H1 (cell line): ENCODE measurements around the gene KIF3B. TPM values are rescaled to one million over a fixed set of nuclear protein-coding genes. Genes with fewer than 3 reads are reported as not detected.

Source experiments
- CTCF ChIA-PET: fragments of 300-600 bp; sonication (Branson Sonifier 250); formaldehyde crosslinking; loops from one replicate; lab custom pipeline; 2021; ENCODE audit not compliant: partially characterized antibody; lab: Charles Lee
- POLR2A ChIA-PET: fragments of 300-600 bp; sonication (Branson Sonifier 250); formaldehyde crosslinking; loops from one replicate; lab custom pipeline; 2021; ENCODE audit warnings: inconsistent platforms; ENCODE audit not compliant: partially characterized antibody; lab: Charles Lee
- DNase-seq, 2 experiments: peaks; one replicate each; pipeline versions ENCODE4 v3.0.0 to v3.0.0-alpha.2; 2010 to 2022; ENCODE audit warnings: low spot score in 2 of 2, low read depth in 1 of 2, mixed read lengths in 1 of 2
- FAIRE-seq: peaks from 2 replicates; lab custom pipeline; 2011; peaks lifted over from hg19 to GRCh38; lab: Jason Lieb, UNC
- H2AFZ ChIP-seq: 2 replicates; pipeline ENCODE4 v1.8.1; 2012; ENCODE audit warnings: low read length, inconsistent platforms
- H2AK5ac ChIP-seq: 2 replicates; pipeline ENCODE4 v1.6.1; 2013; ENCODE audit warnings: low read depth, low read length
- H2BK120ac ChIP-seq: replicated peaks from 2 replicates; pipeline ENCODE3; 2013; ENCODE audit warnings: low read depth, low read length, inconsistent platforms
- H2BK12ac ChIP-seq: 2 replicates; pipeline ENCODE4 v1.6.1; 2013; ENCODE audit warnings: low read depth, low read length
- H2BK15ac ChIP-seq: 2 replicates; pipeline ENCODE4 v1.6.1; 2013; ENCODE audit warnings: low read length
- H2BK20ac ChIP-seq: 2 replicates; pipeline ENCODE4 v1.6.1; 2013; ENCODE audit warnings: low read length
- H2BK5ac ChIP-seq: 2 replicates; pipeline ENCODE4 v1.6.1; 2013; ENCODE audit warnings: low read depth, low read length
- H3K14ac ChIP-seq: 2 replicates; pipeline ENCODE4 v1.6.1; 2013; ENCODE audit warnings: inconsistent platforms; ENCODE audit not compliant: insufficient read length
- H3K18ac ChIP-seq: 2 replicates; pipeline ENCODE4 v1.6.1; 2013; ENCODE audit warnings: low read length; ENCODE audit errors: extremely low read depth
- H3K23ac ChIP-seq: 2 replicates; pipeline ENCODE4 v1.6.1; 2013; ENCODE audit warnings: inconsistent platforms; ENCODE audit not compliant: insufficient read length
- H3K23me2 ChIP-seq: 2 replicates; pipeline ENCODE4 v1.6.1; 2013; ENCODE audit warnings: low read depth, low read length
- H3K27ac ChIP-seq: 2 replicates; pipeline ENCODE4 v1.6.1; 2011; ENCODE audit warnings: low read depth, low read length, inconsistent platforms
- H3K27me3 ChIP-seq, 4 experiments: replicated peaks in 1 of 4; 1 replicate in 1 of 4; 2 replicates in 3 of 4; pipeline versions ENCODE4 v1.6.1 to v1.8.1; 2011 to 2013; ENCODE audit warnings: low read length in 3 of 4, mild to moderate bottlenecking in 3 of 4, inconsistent platforms in 2 of 4, mixed read lengths in 2 of 4, moderate library complexity in 1 of 4; ENCODE audit not compliant: control insufficient read depth in 3 of 4, insufficient read depth in 3 of 4; ENCODE audit errors: extremely low read depth in 1 of 4
- H3K36me3 ChIP-seq, 4 experiments: 2 replicates each; pipeline versions ENCODE4 v1.6.1 to v1.8.1; 2011 to 2013; ENCODE audit warnings: mild to moderate bottlenecking in 4 of 4, low read length in 3 of 4, moderate library complexity in 2 of 4, control low read depth in 1 of 4, inconsistent platforms in 1 of 4; ENCODE audit not compliant: insufficient read depth in 4 of 4, control insufficient read depth in 2 of 4
- H3K4ac ChIP-seq: replicated peaks from 2 replicates; pipeline ENCODE3; 2013; ENCODE audit warnings: low read length, low read depth, mixed read lengths, inconsistent platforms; ENCODE audit not compliant: insufficient read length
- H3K4me1 ChIP-seq, 4 experiments: replicated peaks in 1 of 4; 1 replicate in 1 of 4; 2 replicates in 3 of 4; pipeline versions ENCODE4 v1.6.1 to v1.8.1; 2011 to 2013; ENCODE audit warnings: low read length in 3 of 4, inconsistent platforms in 2 of 4, mixed read lengths in 1 of 4; ENCODE audit not compliant: insufficient read depth in 4 of 4, control insufficient read depth in 3 of 4
- H3K4me2 ChIP-seq, 2 experiments: 2 replicates each; pipeline versions ENCODE4 v1.6.1 to v1.8.1; 2011 to 2013; ENCODE audit warnings: low read depth in 2 of 2, low read length in 2 of 2, control low read depth in 1 of 2, inconsistent platforms in 1 of 2, mild to moderate bottlenecking in 1 of 2; ENCODE audit not compliant: insufficient read depth in 1 of 2
- H3K4me3 ChIP-seq, 4 experiments: fragments of 200-600, 300-600 bp in 1 of 4; sonication (generic), shearing (Covaris generic), sonication (Bioruptor Twin) in 1 of 4; 2 replicates each; pipeline versions ENCODE4 v1.5.1 to v1.8.1; 2011 to 2016; ENCODE audit warnings: low read length in 4 of 4, low read depth in 3 of 4, control low read depth in 2 of 4, inconsistent platforms in 2 of 4, mild to moderate bottlenecking in 2 of 4, mixed read lengths in 1 of 4, moderate library complexity in 1 of 4; ENCODE audit not compliant: insufficient read depth in 2 of 4; ENCODE audit errors: extremely low read depth in 1 of 4
- H3K56ac ChIP-seq: replicated peaks from 2 replicates; pipeline ENCODE3; 2013; ENCODE audit warnings: low read depth, mild to moderate bottlenecking, mixed read lengths, low read length, inconsistent platforms; ENCODE audit not compliant: insufficient read length
- H3K79me1 ChIP-seq: 2 replicates; pipeline ENCODE4 v1.6.1; 2013; ENCODE audit warnings: low read depth, low read length, control low read depth
- H3K79me2 ChIP-seq, 2 experiments: 2 replicates each; pipeline versions ENCODE4 v1.6.1 to v1.8.1; 2012 to 2013; ENCODE audit warnings: low read length in 2 of 2, mild to moderate bottlenecking in 2 of 2, inconsistent platforms in 1 of 2; ENCODE audit not compliant: insufficient read depth in 2 of 2, control insufficient read depth in 1 of 2
- H3K9ac ChIP-seq, 4 experiments: replicated peaks in 1 of 4; 1 replicate in 1 of 4; 2 replicates in 3 of 4; pipeline versions ENCODE4 v1.6.1 to v1.8.1; 2011 to 2013; ENCODE audit warnings: low read depth in 3 of 4, low read length in 3 of 4, control low read depth in 2 of 4, mild to moderate bottlenecking in 2 of 4, moderate library complexity in 2 of 4, inconsistent platforms in 1 of 4; ENCODE audit errors: extremely low read depth in 1 of 4
- H3K9me3 ChIP-seq, 2 experiments: 2 replicates each; pipeline versions ENCODE4 v1.6.1 to v1.8.1; 2012 to 2013; ENCODE audit warnings: mild to moderate bottlenecking in 2 of 2, moderate library complexity in 2 of 2, control low read depth in 1 of 2, inconsistent platforms in 1 of 2, low read depth in 1 of 2, low read length in 1 of 2, mixed read lengths in 1 of 2; ENCODE audit not compliant: insufficient read depth in 2 of 2
- H4K20me1 ChIP-seq, 2 experiments: replicated peaks in 1 of 2; 2 replicates each; pipeline versions ENCODE3 to v1.8.1; 2011 to 2013; ENCODE audit warnings: inconsistent platforms in 2 of 2, low read length in 2 of 2, mild to moderate bottlenecking in 1 of 2; ENCODE audit not compliant: insufficient read depth in 2 of 2, control insufficient read depth in 1 of 2
- H4K5ac ChIP-seq: 2 replicates; pipeline ENCODE4 v1.6.1; 2013; ENCODE audit warnings: low read length, low read depth, mixed read lengths, inconsistent platforms; ENCODE audit not compliant: insufficient read length
- H4K8ac ChIP-seq: 2 replicates; pipeline ENCODE4 v1.8.0; 2013; ENCODE audit warnings: mild to moderate bottlenecking, moderate library complexity, low read length, inconsistent platforms; ENCODE audit not compliant: insufficient read depth; ENCODE audit errors: extremely low read depth
- H4K91ac ChIP-seq: replicated peaks from 2 replicates; pipeline ENCODE3; 2013; ENCODE audit warnings: low read length, mixed read lengths, inconsistent platforms; ENCODE audit not compliant: insufficient read length
- CHD2 ChIP-seq: IDR thresholded peaks from 2 replicates; pipeline ENCODE4 v1.6.1; 2012; ENCODE audit warnings: low read length, improper control_type of control experiment
- CREB1 ChIP-seq: IDR thresholded peaks from 2 replicates; pipeline ENCODE4 v1.6.1; 2012; ENCODE audit warnings: inconsistent platforms
- GTF2F1 ChIP-seq: IDR thresholded peaks from 2 replicates; pipeline ENCODE4 v1.6.1; 2012; ENCODE audit warnings: low read depth, low read length, improper control_type of control experiment, borderline replicate concordance
- JUND ChIP-seq: IDR thresholded peaks from 2 replicates; pipeline ENCODE4 v1.6.1; 2011; ENCODE audit warnings: mild to moderate bottlenecking, improper control_type of control experiment, low read length
- MAFK ChIP-seq: IDR thresholded peaks from 2 replicates; pipeline ENCODE4 v1.6.1; 2012; ENCODE audit warnings: low read depth, mild to moderate bottlenecking, improper control_type of control experiment, low read length
- PHF8 ChIP-seq: fragments of 200-600 bp; sonication (generic); conservative IDR thresholded peaks from 2 replicates; pipeline ENCODE4 v1.7.1; 2012; ENCODE audit warnings: low read depth, mild to moderate bottlenecking, inconsistent platforms, low read length, moderate library complexity
- POU5F1 ChIP-seq: IDR thresholded peaks from 2 replicates; pipeline ENCODE4 v1.6.1; 2011; ENCODE audit warnings: low read depth, mild to moderate bottlenecking, low read length, moderate library complexity
- RFX5 ChIP-seq: IDR thresholded peaks from 2 replicates; pipeline ENCODE4 v1.6.1; 2011; ENCODE audit warnings: low read depth, low read length, improper control_type of control experiment, borderline replicate concordance
- RXRA ChIP-seq: IDR thresholded peaks from 2 replicates; pipeline ENCODE4 v1.6.1; 2011; ENCODE audit warnings: low read depth, mild to moderate bottlenecking, low read length, moderate library complexity; ENCODE audit not compliant: insufficient read depth
- SAP30 ChIP-seq: fragments of 300-600 bp; sonication (generic); IDR thresholded peaks from 2 replicates; pipeline ENCODE4 v1.7.1; 2012; ENCODE audit warnings: low read length, moderate library complexity, mild to moderate bottlenecking, inconsistent platforms; ENCODE audit not compliant: insufficient read depth, insufficient replicate concordance
- SIX5 ChIP-seq: IDR thresholded peaks from 2 replicates; pipeline ENCODE4 v1.6.1; 2011; ENCODE audit warnings: mild to moderate bottlenecking, low read depth, low read length
- TCF12 ChIP-seq: IDR thresholded peaks from 2 replicates; pipeline ENCODE4 v1.6.1; 2011; ENCODE audit warnings: low read depth, mild to moderate bottlenecking, low read length
- WGBS, 2 experiments: shearing (Covaris generic) in 1 of 2; methylation state at CpG; one replicate each; pipeline versions ENCODE4 v1.1.6 to v1.1.7; 2013 to 2015; ENCODE audit warnings: low lambda C conversion rate in 2 of 2, mixed read lengths in 2 of 2, inconsistent platforms in 1 of 2, low coverage in 1 of 2, missing lambda C conversion rate in 1 of 2; ENCODE audit not compliant: insufficient replicate concordance in 2 of 2, insufficient coverage in 1 of 2, insufficient read length in 1 of 2; ENCODE audit errors: extremely low coverage in 1 of 2, missing lambda C conversion rate in 1 of 2; 5-methylcytosine and 5-hydroxymethylcytosine counted together
- polyA plus RNA-seq, 7 experiments: library from polyadenylated mRNA; depleted of rRNA in 3 of 7; stranded (reverse) in 5 of 7; unstranded in 2 of 7; fragments of >200 nt in 5 of 7; fragments of 200-250 nt in 2 of 7; gene quantifications; 1 replicate in 5 of 7; 2 replicates in 1 of 7; 4 replicates in 1 of 7; pipeline versions ENCODE4 v1.2.1 to v1.2.3, GENCODE V29; 2011 to 2013; ENCODE audit warnings: missing spikeins in 2 of 7, mixed read lengths in 2 of 7
- total RNA-seq: library from RNA; stranded (reverse); fragmentation: NEBNext Ultra II Directional; extraction: Animal tissue kit (Norgen Biotek cat#: 25700); gene quantifications from 2 replicates; pipeline ENCODE4 v1.2.1, GENCODE V29; 2021
- TF ChIP-seq, protein P1 (sequence below): IDR thresholded peaks from 2 replicates; pipeline ENCODE4 v1.6.1; 2012; ENCODE audit warnings: inconsistent platforms

KIF3B gene
- total and polyA plus RNA-seq, 2 of the 8 experiments (the other 6 are each of a cell fraction or from before 2014, with no cell fraction given): 10.1 to 22.4 TPM

DNA sequence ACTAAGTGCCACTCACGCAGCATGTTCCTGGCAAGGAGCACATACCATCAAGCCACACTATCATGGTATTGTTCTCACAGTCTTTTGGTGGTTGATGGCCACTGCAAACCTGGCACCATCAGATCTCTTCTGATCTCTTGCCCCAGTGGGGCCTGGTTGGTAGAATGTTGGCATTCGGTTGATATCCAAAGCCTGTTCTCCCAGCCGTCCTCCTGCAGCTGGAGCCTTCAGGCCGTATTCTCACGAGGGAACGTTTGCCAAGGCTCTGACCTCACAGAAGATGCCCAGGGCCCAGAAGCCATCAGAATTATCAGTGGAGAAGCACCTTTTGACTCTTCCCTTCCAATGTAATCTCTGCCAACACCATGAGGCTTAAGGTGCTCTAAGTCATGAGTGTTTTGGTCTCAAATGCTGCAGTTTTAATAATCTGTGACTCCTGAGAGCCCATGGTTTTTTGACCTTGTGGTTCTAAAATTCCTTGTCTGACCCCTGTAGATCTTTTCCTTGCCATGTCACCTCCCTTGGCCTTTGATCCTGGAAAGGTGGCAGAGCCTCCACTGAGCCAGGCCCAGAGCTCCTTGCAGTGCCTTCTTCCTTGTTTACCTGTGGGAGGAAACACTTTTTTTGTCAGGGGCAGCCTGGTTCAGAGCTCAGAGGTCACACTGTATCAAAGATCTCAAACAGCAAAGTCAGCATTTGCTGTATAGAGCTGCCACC, 42.0 kb upstream of the KIF3B start:
- Histone ChIP-seq H3K4me3 (no peak overlapping the region), H3K9me3 (no peaks in the 10 kb centered on the region), H2BK20ac (no peak overlapping the region), H4K20me1 (peaks cover 0 to 1% of the 10 kb centered on the region in 2 experiments), H3K14ac (no peak overlapping the region), H2BK12ac (no peak overlapping the region), H3K9ac (no peak overlapping the region), H3K4ac (no peak overlapping the region), H4K8ac (no peak overlapping the region), H2AK5ac (no peak overlapping the region), H3K23me2 (no peaks in the 10 kb centered on the region), H3K56ac (no peak overlapping the region), H2BK5ac (no peak overlapping the region), H3K4me1 (peaks cover 0 to 7% (median 4%) of the 10 kb centered on the region in 4 experiments; a peak in 4 of 7 replicates), H3K79me2 (no peaks in the 10 kb centered on the region), H3K18ac (no peak overlapping the region), H3K4me2 (no peak overlapping the region), H3K23ac (no peak overlapping the region), H2AFZ (no peak overlapping the region), H3K79me1 (no peaks in the 10 kb centered on the region), H4K91ac (no peak overlapping the region), H3K36me3 (peaks cover 17 to 43% (median 33%) of the 10 kb centered on the region in 4 experiments; a peak in 6 of 8 replicates), H3K27ac (no peak overlapping the region), H2BK15ac (no peak overlapping the region), H4K5ac (no peak overlapping the region), H3K27me3 (no peaks in the 10 kb centered on the region), H2BK120ac (no peak overlapping the region)
- DNase-seq: no peak
- CTCF ChIA-PET: interaction anchor here (1.1 kb wide), 1 partner anchor 104 kb away, joined by 3 read pairs; no protein-coding TSS in a partner anchor
- 90% methylated on average over 6 of the region's 6 CpGs; no CpG with 5 or more reads in 1 of the 2 experiments for WGBS, 2 experiments
- POLR2A ChIA-PET: interaction anchor here (0.6 to 1.5 kb wide), 3 partner anchors 12 to 574 kb away, joined by 3 to 4 read pairs (median 4); no protein-coding TSS in a partner anchor
- no peak for FAIRE-seq
- TF ChIP-seq MAFK (no peak), JUND (no peak), SIX5 (no peak), CREB1 (no peak), SAP30 (no peak), PHF8 (no peak), CHD2 (no peak), RFX5 (no peak), GTF2F1 (no peak), RXRA (no peak), POU5F1 (no peak), TCF12 (no peak)
- TF ChIP-seq, protein P1, sequence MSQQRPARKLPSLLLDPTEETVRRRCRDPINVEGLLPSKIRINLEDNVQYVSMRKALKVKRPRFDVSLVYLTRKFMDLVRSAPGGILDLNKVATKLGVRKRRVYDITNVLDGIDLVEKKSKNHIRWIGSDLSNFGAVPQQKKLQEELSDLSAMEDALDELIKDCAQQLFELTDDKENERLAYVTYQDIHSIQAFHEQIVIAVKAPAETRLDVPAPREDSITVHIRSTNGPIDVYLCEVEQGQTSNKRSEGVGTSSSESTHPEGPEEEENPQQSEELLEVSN: no peak
